Osteocyte (in vitro differentiated cells): ENCODE results near the gene APLP1. TPM values are rescaled to one million over a fixed set of nuclear protein-coding genes. Genes with fewer than 3 reads are reported as not detected.

Source experiments
- DNase-seq: peaks from one replicate; pipeline ENCODE4 v3.0.0; 2021; ENCODE audit warnings: mixed read lengths; ENCODE audit not compliant: unreplicated experiment; ENCODE audit errors: extremely low spot score
- H3K27ac Mint-ChIP-seq: one replicate; pipeline ENCODE4 v1.8.0; 2021; ENCODE audit warnings: mild to moderate bottlenecking, mixed read lengths; ENCODE audit not compliant: unreplicated experiment
- H3K27me3 Mint-ChIP-seq: one replicate; pipeline ENCODE4 v1.8.0; 2021; ENCODE audit warnings: mixed read lengths; ENCODE audit not compliant: unreplicated experiment
- H3K36me3 Mint-ChIP-seq: one replicate; pipeline ENCODE4 v1.8.0; 2021; ENCODE audit warnings: mixed read lengths; ENCODE audit not compliant: unreplicated experiment
- H3K4me1 Mint-ChIP-seq: one replicate; pipeline ENCODE4 v1.8.0; 2021; ENCODE audit warnings: mixed read lengths; ENCODE audit not compliant: unreplicated experiment
- H3K4me3 Mint-ChIP-seq: one replicate; pipeline ENCODE4 v1.8.0; 2021; ENCODE audit warnings: mild to moderate bottlenecking, moderate library complexity, mixed read lengths; ENCODE audit not compliant: unreplicated experiment
- H3K9me3 Mint-ChIP-seq: one replicate; pipeline ENCODE4 v1.8.0; 2021; ENCODE audit warnings: mixed read lengths; ENCODE audit not compliant: unreplicated experiment
- CTCF ChIP-seq: fragments of 200-600 bp; sonication (generic); IDR thresholded peaks from 2 replicates; pipeline ENCODE4 v1.5.0; 2021; ENCODE audit warnings: antibody characterized with exemption, mild to moderate bottlenecking, moderate library complexity
- total RNA-seq: library from RNA; stranded (reverse); gene quantifications from 2 replicates; pipeline ENCODE4 v1.2.1, GENCODE V29; 2021

APLP1 gene
- total RNA-seq, 1 donor from 2014 or later: 12.6 TPM

- DNase-seq: no peak
- peaks cover 10% of the 10 kb centered on the region for H3K4me1 Mint-ChIP-seq
- no peaks in the 10 kb centered on the region for H3K36me3 Mint-ChIP-seq
- peaks cover 74% of the 10 kb centered on the region for H3K27me3 Mint-ChIP-seq
- H3K4me3 Mint-ChIP-seq: no peak overlapping the region
- H3K9me3 Mint-ChIP-seq: no peaks in the 10 kb centered on the region
- no peak overlapping the region for H3K27ac Mint-ChIP-seq
- no peak for TF ChIP-seq CTCF
Observed at GRCh38 chr19:35860818-35861639, 7.3 kb upstream of the APLP1 start.

DNA sequence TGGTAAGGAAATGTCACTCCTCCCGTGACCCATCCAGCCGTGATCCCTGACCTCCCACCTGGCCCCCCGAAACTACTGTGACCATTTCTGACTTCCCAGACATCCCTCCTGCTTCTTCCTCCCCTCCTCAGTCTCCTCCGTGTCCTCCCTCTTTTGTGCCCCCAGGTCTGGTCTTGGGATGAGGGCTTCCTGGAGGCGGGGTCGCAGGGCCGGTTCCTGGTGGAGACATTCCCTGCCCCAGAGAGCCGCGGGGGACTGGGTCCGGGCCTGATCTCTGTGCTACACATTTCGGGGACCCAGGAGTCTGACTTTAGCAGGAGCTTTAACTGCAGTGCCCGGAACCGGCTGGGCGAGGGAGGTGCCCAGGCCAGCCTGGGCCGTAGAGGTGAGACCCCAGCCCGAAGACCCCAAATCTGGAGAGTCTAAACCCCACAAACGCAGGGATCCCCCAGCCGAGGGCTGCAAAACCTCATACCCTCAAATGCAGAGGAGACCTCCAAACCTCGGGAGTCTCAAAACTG lies 6.7 kb upstream of the APLP1 start:
- peaks cover 79% of the 10 kb centered on the region for H3K27me3 Mint-ChIP-seq
- H3K4me3 Mint-ChIP-seq: no peak overlapping the region

DNA sequence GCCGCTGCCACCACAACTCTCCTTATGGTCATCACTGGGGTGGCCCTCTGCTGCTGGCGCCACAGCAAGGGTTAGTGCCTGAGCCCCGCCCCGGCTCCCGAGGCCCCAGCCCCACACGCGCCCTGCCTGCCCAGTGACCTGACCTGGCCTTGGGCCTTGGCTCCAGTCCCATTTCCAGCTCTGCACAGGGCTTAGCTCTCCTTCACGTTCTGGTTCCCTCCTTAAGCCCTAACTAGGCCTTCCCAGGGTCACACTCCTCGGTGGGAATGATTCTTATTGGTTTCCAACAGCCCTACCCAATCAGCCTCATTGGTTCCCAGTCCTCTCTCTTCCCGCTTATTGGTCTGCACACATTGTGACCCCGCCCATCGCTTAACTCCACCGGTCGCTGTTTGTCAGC lies 5.8 kb upstream of the APLP1 start:
- Mint-ChIP-seq H3K9me3 (no peaks in the 10 kb centered on the region), H3K4me1 (peaks cover 7% of the 10 kb centered on the region), H3K27ac (no peak overlapping the region), H3K4me3 (no peak overlapping the region), H3K36me3 (no peaks in the 10 kb centered on the region), H3K27me3 (peaks cover 75% of the 10 kb centered on the region)
- TF ChIP-seq CTCF: no peak
- DNase-seq: no peak

More for the DNA sequence above, 6.7 kb upstream of the APLP1 start:
- no peaks in the 10 kb centered on the region for H3K36me3 Mint-ChIP-seq
- H3K4me1 Mint-ChIP-seq: peaks cover 10% of the 10 kb centered on the region
- TF ChIP-seq CTCF: no peak
- H3K27ac Mint-ChIP-seq: no peak overlapping the region
- no peak for DNase-seq
- H3K9me3 Mint-ChIP-seq: no peaks in the 10 kb centered on the region

- Mint-ChIP-seq H3K4me3 (no peak overlapping the region), H3K27me3 (peaks cover 75% of the 10 kb centered on the region), H3K9me3 (no peaks in the 10 kb centered on the region), H3K36me3 (no peaks in the 10 kb centered on the region), H3K4me1 (peaks cover 7% of the 10 kb centered on the region), H3K27ac (no peak overlapping the region)
- no peak for DNase-seq
- no peak for TF ChIP-seq CTCF
Observed at GRCh38 chr19:35863018-35863417, 5.4 kb upstream of the APLP1 start.

DNA sequence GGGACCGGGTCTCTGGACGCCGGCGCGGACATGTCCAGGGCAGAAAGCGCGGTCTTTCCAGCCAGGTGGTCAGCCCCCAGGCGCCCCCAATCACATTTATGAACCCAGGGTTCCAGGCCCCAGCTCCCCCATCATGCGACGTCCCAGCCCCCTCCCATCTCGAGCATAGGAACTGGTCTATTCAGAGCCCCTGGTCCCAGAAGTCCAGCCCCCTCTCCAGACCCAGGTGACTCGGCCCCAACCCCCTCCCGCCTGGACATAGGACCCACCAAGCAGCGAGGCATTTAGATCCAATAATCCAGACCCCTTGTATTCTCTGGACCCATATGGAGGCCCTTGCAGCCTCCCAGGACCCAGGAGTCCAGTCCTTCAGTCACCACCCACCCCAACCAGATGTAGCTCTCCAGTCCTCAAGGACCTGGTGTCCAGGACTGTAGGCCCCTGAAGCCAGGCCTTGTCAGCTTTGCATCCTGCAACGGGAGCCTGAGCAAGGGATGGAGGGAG lies 501 bp downstream of the APLP1 start:
- Mint-ChIP-seq H3K9me3 (no peaks in the 10 kb centered on the region), H3K4me3 (peak overlapping the region; percentile 69), H3K27me3 (peaks cover 33% of the 10 kb centered on the region), H3K27ac (no peak overlapping the region), H3K4me1 (peaks cover 13% of the 10 kb centered on the region), H3K36me3 (no peaks in the 10 kb centered on the region)
- no peak for TF ChIP-seq CTCF
- no peak for DNase-seq
